K562 (cell line): ENCODE results near the gene PARP4. TPM values are rescaled to one million over a fixed set of nuclear protein-coding genes. Genes with fewer than 3 reads are reported as not detected.
A peak's percentile ranks its signal among the peaks of the same experiment; 100 is the strongest.

Experiments used
- CCNT2 ChIP-seq: IDR thresholded peaks from 2 replicates; pipeline ENCODE4 v1.6.1; 2011; ENCODE audit warnings: borderline replicate concordance, low read depth, mild to moderate bottlenecking, moderate library complexity, mixed read lengths, low read length; ENCODE audit not compliant: insufficient read length; ENCODE audit errors: extremely low read depth
- DMBX1 ChIP-seq: fragments of 250-450 bp; sonication (Bioruptor Pico); IDR thresholded peaks from 2 replicates; pipeline ENCODE4 v1.8.0; 2022; ENCODE audit warnings: inconsistent platforms, mild to moderate bottlenecking, moderate library complexity, borderline replicate concordance
- FOXJ2 ChIP-seq: fragments of 200-800 bp; sonication (Bioruptor generic); IDR thresholded peaks from 2 replicates; pipeline ENCODE4 v1.6.1; 2016; ENCODE audit warnings: missing genetic modification characterization, missing compliant biosample characterization
- GTF2E2 ChIP-seq: fragments of 200-800 bp; sonication (Bioruptor generic); IDR thresholded peaks from 2 replicates; pipeline ENCODE4 v1.6.1; 2016; ENCODE audit warnings: missing genetic modification characterization, missing compliant biosample characterization
- HOMEZ ChIP-seq: fragments of 250-450 bp; sonication (Bioruptor Pico); IDR thresholded peaks from 2 replicates; pipeline ENCODE4 v1.4.0; 2020; ENCODE audit warnings: mild to moderate bottlenecking, moderate library complexity
- IRF9 ChIP-seq: fragments of 450-650 bp; IDR thresholded peaks from 2 replicates; pipeline ENCODE4 v1.6.1; 2016; ENCODE audit warnings: missing biosample characterization, missing genetic modification characterization
- KAT7 ChIP-seq: sonication (generic); formaldehyde crosslinking; IDR thresholded peaks from 2 replicates; pipeline ENCODE4 v1.8.0; 2022; ENCODE audit warnings: missing genetic modification reagents, mild to moderate bottlenecking, borderline replicate concordance
- MCM2 ChIP-seq: fragments of 450-650 bp; IDR thresholded peaks from 2 replicates; pipeline ENCODE4 v1.6.1; 2017; ENCODE audit warnings: low read depth, mild to moderate bottlenecking
- MEIS2 ChIP-seq: fragments of 450-650 bp; IDR thresholded peaks from 2 replicates; pipeline ENCODE4 v1.6.1; 2014; ENCODE audit warnings: mild to moderate bottlenecking; ENCODE audit not compliant: partially characterized antibody
- PYGO2 ChIP-seq: fragments of 450-650 bp; IDR thresholded peaks from 2 replicates; pipeline ENCODE4 v1.6.1; 2016; ENCODE audit warnings: mild to moderate bottlenecking, missing genetic modification characterization, moderate library complexity, missing compliant biosample characterization
- SMARCB1 ChIP-seq: IDR thresholded peaks from 2 replicates; pipeline ENCODE4 v1.6.1; 2011; ENCODE audit warnings: improper control_type of control experiment, low read depth; ENCODE audit not compliant: insufficient read length
- TAF15 ChIP-seq: fragments of 200-400 bp; formaldehyde crosslinking; IDR thresholded peaks from 2 replicates; pipeline ENCODE4 v1.6.1; 2017; ENCODE audit warnings: mild to moderate bottlenecking, low read depth, low read length, moderate library complexity
- U2AF2 ChIP-seq: fragments of 200-400 bp; formaldehyde crosslinking; optimal IDR thresholded peaks from 2 replicates; pipeline ENCODE3; 2017; ENCODE audit warnings: low read depth, mild to moderate bottlenecking, low read length
- ZNF253 ChIP-seq: fragments of 250-450 bp; sonication (Bioruptor Pico); conservative IDR thresholded peaks from 2 replicates; pipeline ENCODE4 v1.6.1; 2021; ENCODE audit warnings: mild to moderate bottlenecking
- ZNF282 ChIP-seq: sonication (generic); formaldehyde crosslinking; IDR thresholded peaks from 2 replicates; pipeline ENCODE4 v1.8.1; 2023; ENCODE audit warnings: missing genetic modification reagents
- ZNF655 ChIP-seq: fragments of 250-450 bp; sonication (Bioruptor Pico); IDR thresholded peaks from 2 replicates; pipeline ENCODE4 v1.5.0; 2021
- polyA plus RNA-seq, 8 experiments: library from polyadenylated mRNA; depleted of rRNA in 4 of 8; stranded (reverse) in 5 of 8; unstranded in 3 of 8; fragments of >200 nt; fragmentation: Nextera tagmentation in 2 of 8; fragmentation: Illumina TruSeq in 1 of 8; extraction: Ambion mirVana in 2 of 8; extraction: Trizol in 1 of 8; gene quantifications; 2 replicates each; pipeline versions ENCODE4 v1.2.1 to v1.2.3, GENCODE V29; 2011 to 2014; ENCODE audit warnings: inconsistent platforms in 1 of 8, missing spikeins in 1 of 8
- total RNA-seq, 7 experiments: library from RNA; depleted of rRNA in 6 of 7; stranded (reverse); fragments of >200 nt in 6 of 7; fragmentation: Illumina TruSeq in 2 of 7; extraction: Trizol in 2 of 7; gene quantifications; 2 replicates each; pipeline versions ENCODE4 v1.2.1 to v1.2.3, GENCODE V29; 2011 to 2021; ENCODE audit warnings: low replicate concordance in 1 of 7
- TF ChIP-seq, protein P1 (sequence below): sonication (generic); formaldehyde crosslinking; IDR thresholded peaks from 2 replicates; pipeline ENCODE4 v1.8.0; 2022; ENCODE audit warnings: mild to moderate bottlenecking, missing genetic modification reagents
- TF ChIP-seq, protein P2 (sequence below): fragments of 450-650 bp; IDR thresholded peaks from 2 replicates; pipeline ENCODE4 v1.6.1; 2016; ENCODE audit warnings: antibody characterized with exemption

The PARP4 gene
- total and polyA plus RNA-seq, 9 of the 15 experiments (the other 6 are each of a cell fraction or from before 2014, with no cell fraction given) = 6.3 to 26.3 (median 18.8) TPM

GRCh38 chr13:24512197-24512907 is at the start of gene PARP4 (continued):
- no peak for TF ChIP-seq ZNF655 (CRISPR knock-in tag)
- no peak for TF ChIP-seq MEIS2
- TF ChIP-seq, protein P1, sequence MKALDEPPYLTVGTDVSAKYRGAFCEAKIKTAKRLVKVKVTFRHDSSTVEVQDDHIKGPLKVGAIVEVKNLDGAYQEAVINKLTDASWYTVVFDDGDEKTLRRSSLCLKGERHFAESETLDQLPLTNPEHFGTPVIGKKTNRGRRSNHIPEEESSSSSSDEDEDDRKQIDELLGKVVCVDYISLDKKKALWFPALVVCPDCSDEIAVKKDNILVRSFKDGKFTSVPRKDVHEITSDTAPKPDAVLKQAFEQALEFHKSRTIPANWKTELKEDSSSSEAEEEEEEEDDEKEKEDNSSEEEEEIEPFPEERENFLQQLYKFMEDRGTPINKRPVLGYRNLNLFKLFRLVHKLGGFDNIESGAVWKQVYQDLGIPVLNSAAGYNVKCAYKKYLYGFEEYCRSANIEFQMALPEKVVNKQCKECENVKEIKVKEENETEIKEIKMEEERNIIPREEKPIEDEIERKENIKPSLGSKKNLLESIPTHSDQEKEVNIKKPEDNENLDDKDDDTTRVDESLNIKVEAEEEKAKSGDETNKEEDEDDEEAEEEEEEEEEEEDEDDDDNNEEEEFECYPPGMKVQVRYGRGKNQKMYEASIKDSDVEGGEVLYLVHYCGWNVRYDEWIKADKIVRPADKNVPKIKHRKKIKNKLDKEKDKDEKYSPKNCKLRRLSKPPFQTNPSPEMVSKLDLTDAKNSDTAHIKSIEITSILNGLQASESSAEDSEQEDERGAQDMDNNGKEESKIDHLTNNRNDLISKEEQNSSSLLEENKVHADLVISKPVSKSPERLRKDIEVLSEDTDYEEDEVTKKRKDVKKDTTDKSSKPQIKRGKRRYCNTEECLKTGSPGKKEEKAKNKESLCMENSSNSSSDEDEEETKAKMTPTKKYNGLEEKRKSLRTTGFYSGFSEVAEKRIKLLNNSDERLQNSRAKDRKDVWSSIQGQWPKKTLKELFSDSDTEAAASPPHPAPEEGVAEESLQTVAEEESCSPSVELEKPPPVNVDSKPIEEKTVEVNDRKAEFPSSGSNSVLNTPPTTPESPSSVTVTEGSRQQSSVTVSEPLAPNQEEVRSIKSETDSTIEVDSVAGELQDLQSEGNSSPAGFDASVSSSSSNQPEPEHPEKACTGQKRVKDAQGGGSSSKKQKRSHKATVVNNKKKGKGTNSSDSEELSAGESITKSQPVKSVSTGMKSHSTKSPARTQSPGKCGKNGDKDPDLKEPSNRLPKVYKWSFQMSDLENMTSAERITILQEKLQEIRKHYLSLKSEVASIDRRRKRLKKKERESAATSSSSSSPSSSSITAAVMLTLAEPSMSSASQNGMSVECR (CRISPR knock-in tag) = peak; percentile 53; the same call in 1 of the 2 replicates
- no peak for TF ChIP-seq ZNF253
- TF ChIP-seq KAT7 (CRISPR knock-in tag) = no peak
- TF ChIP-seq HOMEZ (CRISPR knock-in tag) = no peak
- 0 out of 2 replicates have a peak, but pooled peaks have one; percentile 57 for TF ChIP-seq FOXJ2 (tag)
- TF ChIP-seq GTF2E2 (tag) = 0 out of 2 replicates have a peak, but pooled peaks have one; percentile 33
- peak; percentile 47 for TF ChIP-seq CCNT2
- TF ChIP-seq IRF9 = no peak
- no peak for TF ChIP-seq SMARCB1
- no peak for TF ChIP-seq PYGO2 (tag)
- TF ChIP-seq ZNF282 (CRISPR knock-in tag) = no peak
- no peak for TF ChIP-seq DMBX1 (CRISPR knock-in tag)
- TF ChIP-seq, protein P2, sequence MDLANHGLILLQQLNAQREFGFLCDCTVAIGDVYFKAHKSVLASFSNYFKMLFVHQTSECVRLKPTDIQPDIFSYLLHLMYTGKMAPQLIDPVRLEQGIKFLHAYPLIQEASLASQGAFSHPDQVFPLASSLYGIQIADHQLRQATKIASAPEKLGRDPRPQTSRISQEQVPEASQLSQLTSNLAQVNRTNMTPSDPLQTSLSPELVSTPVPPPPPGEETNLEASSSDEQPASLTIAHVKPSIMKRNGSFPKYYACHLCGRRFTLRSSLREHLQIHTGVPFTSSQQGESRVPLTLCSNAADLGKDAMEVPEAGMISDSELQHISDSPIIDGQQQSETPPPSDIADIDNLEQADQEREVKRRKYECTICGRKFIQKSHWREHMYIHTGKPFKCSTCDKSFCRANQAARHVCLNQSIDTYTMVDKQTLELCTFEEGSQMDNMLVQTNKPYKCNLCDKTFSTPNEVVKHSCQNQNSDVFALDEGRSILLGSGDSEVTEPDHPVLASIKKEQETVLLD = peak; percentile 47; the same call in 1 of the 2 replicates
- TF ChIP-seq TAF15 = no peak
- no peak for TF ChIP-seq U2AF2
- TF ChIP-seq MCM2 = no peak
